HG02943 (cell line): ENCODE results near the gene FAM210B.
"Not testable (repeated sequence)": the region's sequence is repeated elsewhere in the genome, so short reads cannot be mapped to it uniquely, and the experiment has no call there.

Experiments used
- ATAC-seq: cut with Tn5 transposase; IDR thresholded peaks from one replicate; pipeline ENCODE4 v1.9.1; 2021; ENCODE audit warnings: mild to moderate bottlenecking, low read depth, moderate library complexity; ENCODE audit not compliant: unreplicated experiment

Gene FAM210B

GRCh38 chr20:56358600-56359211 lies at the start of gene FAM210B:
Gene FAM210B, plus strand, starts transcription at chr20:56358974. Its CDS starts 32 bp downstream, at chr20:56359006.
- ATAC-seq, result peak; percentile 86

- ATAC-seq, result no peak
These were observed 42.7 kb upstream of the FAM210B start for GRCh38 chr20:56316051-56316450.

- no peak for ATAC-seq
These were observed 42.3 kb upstream of the FAM210B start for GRCh38 chr20:56316483-56316882.

- ATAC-seq, result no peak
These were observed 36.1 kb upstream of the FAM210B start for GRCh38 chr20:56322681-56323080.

GRCh38 chr20:56323206-56323605 lies 35.6 kb upstream of the FAM210B start:
- ATAC-seq, result no peak

- ATAC-seq, result no peak
These were observed 35.1 kb upstream of the FAM210B start for GRCh38 chr20:56323656-56324055.

- ATAC-seq, result no peak
These were observed 34.0 kb upstream of the FAM210B start for GRCh38 chr20:56324806-56325205.

- no peak for ATAC-seq
These were observed 29.9 kb upstream of the FAM210B start for GRCh38 chr20:56328861-56329260.

- ATAC-seq, result not testable (repeated sequence)
These were observed 22.1 kb upstream of the FAM210B start for GRCh38 chr20:56336709-56337108.

- ATAC-seq, result no peak
These were observed 16.0 kb upstream of the FAM210B start for GRCh38 chr20:56342783-56343182.

- ATAC-seq, result no peak
These were observed 14.9 kb upstream of the FAM210B start for GRCh38 chr20:56343861-56344381.

GRCh38 chr20:56345911-56346310 lies 12.9 kb upstream of the FAM210B start:
- ATAC-seq, result no peak

GRCh38 chr20:56347628-56348304 lies 11.0 kb upstream of the FAM210B start:
- ATAC-seq, result no peak

GRCh38 chr20:56348305-56348693 lies 10.5 kb upstream of the FAM210B start:
- no peak for ATAC-seq

GRCh38 chr20:56348746-56349145 lies 10.0 kb upstream of the FAM210B start:
- ATAC-seq, result no peak

- ATAC-seq, result no peak
These were observed 7.9 kb upstream of the FAM210B start for GRCh38 chr20:56350842-56351241.

GRCh38 chr20:56352345-56353055 lies 6.3 kb upstream of the FAM210B start:
- no peak for ATAC-seq

GRCh38 chr20:56353356-56353755 lies 5.4 kb upstream of the FAM210B start:
- ATAC-seq, result no peak

GRCh38 chr20:56358070-56358469 lies 704 bp upstream of the FAM210B start:
- ATAC-seq, result no peak

- peak; percentile 43 for ATAC-seq
These were observed 698 bp downstream of the FAM210B start for GRCh38 chr20:56359212-56360132.
